ENCODE data around the gene GRIN2A. TPM values are rescaled to one million over a fixed set of nuclear protein-coding genes. Genes with fewer than 3 reads are reported as not detected.

Gene GRIN2A
- total RNA-seq, 1 donor from 2014 or later, result 7.8 TPM

GRCh38 chr16:10172848-10173655, 9.2 kb downstream of the GRIN2A start:
- Histone ChIP-seq H3K9me3 (no peaks in the 10 kb centered on the region), H3K36me3 (no peaks in the 10 kb centered on the region), H3K27me3 (no peaks in the 10 kb centered on the region), H3K4me3 (no peak overlapping the region), H3K4me1 (no peaks in the 10 kb centered on the region), H3K27ac (no peak overlapping the region)
- no peak for DNase-seq (ENCODE audit: low spot score in 2 of 2)
- no peak for TF ChIP-seq CTCF (IDR thresholded peaks at IDR 0.05)
- intact Hi-C loops (cut with DNase I), result no loop called here

- intact Hi-C loops (cut with DNase I), result no loop called here
- DNase-seq (ENCODE audit: low spot score in 2 of 2), result no peak
Observed at GRCh38 chr16:10171221-10171620, 11.0 kb downstream of the GRIN2A start.

GRCh38 chr16:10169904-10170410, 12.3 kb downstream of the GRIN2A start:
- intact Hi-C loops (cut with DNase I), result loop anchor here (2.0 to 5.0 kb wide), 2 partner anchors 43 to 88 kb away; no protein-coding TSS in a partner anchor

More at GRCh38 chr16:10171221-10171620, 11.0 kb downstream of the GRIN2A start:
- no peak overlapping the region for H3K27ac ChIP-seq
- H3K36me3 ChIP-seq, result no peaks in the 10 kb centered on the region
- no peaks in the 10 kb centered on the region for H3K9me3 ChIP-seq
- no peak for TF ChIP-seq CTCF (IDR thresholded peaks at IDR 0.05)
- H3K4me3 ChIP-seq, result no peak overlapping the region
- peaks cover 0 to 3% of the 10 kb centered on the region in 2 donors for H3K4me1 ChIP-seq
- no peaks in the 10 kb centered on the region for H3K27me3 ChIP-seq

GRCh38 chr16:10169031-10169430, 13.2 kb downstream of the GRIN2A start:
- peaks cover 0 to 3% of the 10 kb centered on the region in 2 donors for H3K4me1 ChIP-seq
- DNase-seq (ENCODE audit: low spot score in 2 of 2), result no peak
- H3K27ac ChIP-seq, result no peak overlapping the region
- no peaks in the 10 kb centered on the region for H3K9me3 ChIP-seq
- intact Hi-C loops (cut with DNase I), result loop anchor here (2.0 to 5.0 kb wide), 2 partner anchors 42 to 87 kb away; no protein-coding TSS in a partner anchor
- no peak for TF ChIP-seq CTCF (IDR thresholded peaks at IDR 0.05)
- no peaks in the 10 kb centered on the region for H3K36me3 ChIP-seq
- H3K4me3 ChIP-seq, result no peak overlapping the region
- no peaks in the 10 kb centered on the region for H3K27me3 ChIP-seq

More at GRCh38 chr16:10169904-10170410, 12.3 kb downstream of the GRIN2A start:
- Histone ChIP-seq H3K4me3 (no peak overlapping the region), H3K27ac (no peak overlapping the region), H3K9me3 (no peaks in the 10 kb centered on the region), H3K27me3 (no peaks in the 10 kb centered on the region), H3K4me1 (peaks cover 0 to 3% of the 10 kb centered on the region in 2 donors), H3K36me3 (no peaks in the 10 kb centered on the region)
- TF ChIP-seq CTCF (IDR thresholded peaks at IDR 0.05), result no peak
- no peak for DNase-seq (ENCODE audit: low spot score in 2 of 2)

GRCh38 chr16:10168258-10168657, 14.0 kb downstream of the GRIN2A start:
- H3K27ac ChIP-seq, result peak overlapping the region; percentile 63 to 70
- H3K4me3 ChIP-seq, result no peak overlapping the region
- no peaks in the 10 kb centered on the region for H3K36me3 ChIP-seq
- H3K9me3 ChIP-seq, result no peaks in the 10 kb centered on the region
- no peak for TF ChIP-seq CTCF (IDR thresholded peaks at IDR 0.05)
- H3K4me1 ChIP-seq, result peaks cover 0 to 3% of the 10 kb centered on the region in 2 donors
- DNase-seq (ENCODE audit: low spot score in 2 of 2), result no peak
- intact Hi-C loops (cut with DNase I), result loop anchor here (2.0 to 5.0 kb wide), 2 partner anchors 41 to 86 kb away; no protein-coding TSS in a partner anchor
- no peaks in the 10 kb centered on the region for H3K27me3 ChIP-seq
